Left ventricle myocardium inferior (tissue), 1 donor: ENCODE results near the gene SASH1. TPM values are rescaled to one million over a fixed set of nuclear protein-coding genes. Genes with fewer than 3 reads are reported as not detected.

Source experiments
- DNase-seq: peaks from one replicate; pipeline ENCODE4 v3.0.0-alpha.2; 2020
- H3K27ac ChIP-seq: fragments of 200-600 bp; replicated peaks from 2 replicates; pipeline ENCODE4 v1.8.0; 2021
- H3K27me3 ChIP-seq: fragments of 200-600 bp; 2 replicates; pipeline ENCODE4 v1.8.0; 2021; ENCODE audit warnings: low read depth
- H3K36me3 ChIP-seq: fragments of 200-600 bp; 2 replicates; pipeline ENCODE4 v1.8.0; 2021
- H3K4me1 ChIP-seq: fragments of 200-600 bp; 2 replicates; pipeline ENCODE4 v1.8.0; 2021
- H3K4me3 ChIP-seq: fragments of 200-600 bp; 2 replicates; pipeline ENCODE4 v1.8.0; 2021; ENCODE audit warnings: mild to moderate bottlenecking, moderate library complexity
- H3K9me3 ChIP-seq: fragments of 200-600 bp; replicated peaks from 2 replicates; pipeline ENCODE4 v1.8.0; 2021
- CTCF ChIP-seq: fragments of 200-600 bp; IDR thresholded peaks from 2 replicates; pipeline ENCODE4 v1.8.0; 2021; ENCODE audit warnings: antibody characterized with exemption, mild to moderate bottlenecking, borderline replicate concordance
- intact Hi-C: fragments of 100-400 bp; cut with micrococcal nuclease; formaldehyde crosslinking; loops from one replicate; pipeline ENCODE4 v1.11.0; 2022
- total RNA-seq: library from RNA; stranded (reverse); fragmentation: NEBNext Ultra II Directional; extraction: Animal tissue kit (Norgen Biotek cat#: 25700); gene quantifications from one replicate; pipeline ENCODE4 v1.2.1, GENCODE V29; 2021
- donor health status: DM: no; HTN: yes; CAD: no; lungs with severe emphysema.

SASH1 gene
- total RNA-seq, 1 donor from 2014 or later: 22.5 TPM

DNA sequence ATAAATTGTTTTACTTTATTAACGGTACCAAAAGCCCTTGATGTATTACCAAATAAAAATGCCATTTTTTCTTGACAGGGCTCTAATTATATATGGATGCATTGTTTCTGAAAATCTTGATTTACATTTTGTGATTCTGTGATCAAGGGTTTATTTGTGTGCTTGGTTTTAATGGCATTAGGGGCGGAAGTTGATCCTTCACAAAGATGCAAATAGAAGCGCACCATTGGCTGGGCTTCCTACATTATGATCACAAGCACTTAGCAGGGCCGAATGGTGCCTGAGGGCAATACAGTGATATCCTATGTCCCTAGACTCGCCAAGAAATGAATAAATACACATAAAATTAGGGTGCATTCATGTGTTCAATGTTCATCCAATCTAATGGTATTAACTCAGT lies 231.3 kb downstream of the SASH1 start:
- DNase-seq: no peak
- Histone ChIP-seq H3K27ac (no peak overlapping the region), H3K4me1 (no peaks in the 10 kb centered on the region), H3K4me3 (no peak overlapping the region), H3K36me3 (no peaks in the 10 kb centered on the region), H3K9me3 (no peaks in the 10 kb centered on the region), H3K27me3 (peaks cover 11% of the 10 kb centered on the region)
- TF ChIP-seq CTCF: no peak
- intact Hi-C loops: no loop called here

DNA sequence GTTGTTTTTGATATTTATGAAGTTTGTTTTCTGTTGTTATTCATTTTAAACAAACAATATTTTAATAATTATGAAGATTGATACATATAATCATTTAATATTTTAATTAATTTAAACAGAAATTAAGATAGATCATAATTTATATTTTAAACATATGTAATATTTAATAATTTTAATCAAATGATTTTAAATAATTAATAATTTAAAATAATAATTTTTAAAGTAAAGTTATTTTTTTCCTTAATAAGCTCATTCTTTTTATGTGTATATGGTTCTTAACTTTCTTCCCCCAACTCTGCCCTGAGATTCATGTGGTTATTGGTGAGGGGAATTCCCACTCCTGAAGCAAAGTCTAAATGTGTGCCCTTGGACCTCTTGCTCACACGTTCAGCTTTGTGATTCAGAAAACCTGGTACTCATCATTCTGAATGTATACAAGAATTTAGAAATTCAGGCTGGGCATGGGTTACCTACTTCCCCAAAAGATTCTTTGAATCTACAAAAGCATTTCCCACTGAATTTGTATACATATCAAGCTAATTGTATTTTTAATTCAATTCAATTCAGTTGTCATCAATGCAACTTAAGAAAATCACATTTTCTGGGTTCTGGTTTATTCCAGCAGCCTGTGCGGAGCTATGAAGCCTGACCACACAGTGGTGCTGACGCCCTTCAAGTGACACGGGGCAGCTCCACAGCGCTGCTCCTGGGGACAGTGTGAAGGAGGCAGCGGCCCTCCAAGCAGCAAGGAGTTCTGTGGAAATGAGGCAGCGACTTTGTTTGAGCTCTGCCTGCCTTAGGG lies 235.2 kb downstream of the SASH1 start:
- DNase-seq: peak; percentile 73
- H3K36me3 ChIP-seq: no peaks in the 10 kb centered on the region
- peaks cover 2% of the 10 kb centered on the region for H3K9me3 ChIP-seq
- TF ChIP-seq CTCF: peak; percentile 90
- intact Hi-C loops: loop anchor here (5.0 kb wide), 1 partner anchor 369 kb away; no protein-coding TSS in a partner anchor
- no peaks in the 10 kb centered on the region for H3K4me1 ChIP-seq
- H3K27me3 ChIP-seq: peaks cover 5% of the 10 kb centered on the region
- H3K4me3 ChIP-seq: no peak overlapping the region
- H3K27ac ChIP-seq: no peak overlapping the region

DNA sequence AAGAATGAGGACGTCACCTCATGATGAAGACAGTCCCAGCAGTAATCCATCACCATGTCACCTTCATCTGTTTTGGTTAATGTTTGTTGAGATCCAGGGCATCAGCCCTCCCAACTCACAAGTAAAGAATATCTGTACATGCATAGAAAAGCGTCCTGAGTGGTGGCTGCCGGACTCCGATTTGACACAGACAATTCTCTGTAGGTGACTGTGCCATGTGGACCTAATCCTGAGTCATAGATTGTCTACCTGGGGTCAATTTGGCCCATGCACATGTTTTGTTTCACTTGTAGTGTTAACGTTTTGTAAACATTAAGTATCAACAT lies 235.8 kb downstream of the SASH1 start:
- Histone ChIP-seq H3K4me3 (no peak overlapping the region), H3K9me3 (peaks cover 7% of the 10 kb centered on the region), H3K4me1 (no peaks in the 10 kb centered on the region), H3K27ac (no peak overlapping the region), H3K27me3 (peaks cover 5% of the 10 kb centered on the region), H3K36me3 (no peaks in the 10 kb centered on the region)
- intact Hi-C loops: loop anchor here (5.0 kb wide), 1 partner anchor 369 kb away; no protein-coding TSS in a partner anchor
- no peak for TF ChIP-seq CTCF
- DNase-seq: no peak

- TF ChIP-seq CTCF: no peak
- no peaks in the 10 kb centered on the region for H3K36me3 ChIP-seq
- intact Hi-C loops: loop anchor here (5.0 kb wide), 1 partner anchor 368 kb away; no protein-coding TSS in a partner anchor
- no peak overlapping the region for H3K27ac ChIP-seq
- no peak for DNase-seq
- H3K27me3 ChIP-seq: peaks cover 5% of the 10 kb centered on the region
- H3K4me1 ChIP-seq: no peaks in the 10 kb centered on the region
- H3K4me3 ChIP-seq: no peak overlapping the region
- peaks cover 9% of the 10 kb centered on the region for H3K9me3 ChIP-seq
Measured at GRCh38 chr6:148578837-148579565, 236.4 kb downstream of the SASH1 start.

- no peak overlapping the region for H3K4me3 ChIP-seq
- H3K36me3 ChIP-seq: no peaks in the 10 kb centered on the region
- intact Hi-C loops: no loop called here
- TF ChIP-seq CTCF: no peak
- H3K27me3 ChIP-seq: no peaks in the 10 kb centered on the region
- DNase-seq: no peak
- H3K9me3 ChIP-seq: peaks cover 22% of the 10 kb centered on the region
- H3K4me1 ChIP-seq: no peaks in the 10 kb centered on the region
- H3K27ac ChIP-seq: no peak overlapping the region
Measured at GRCh38 chr6:148580442-148580841, 237.8 kb downstream of the SASH1 start.
